ENCODE data around the gene TUBB2B. TPM values are rescaled to one million over a fixed set of nuclear protein-coding genes. Genes with fewer than 3 reads are reported as not detected.
"Not testable (repeated sequence)": the region's sequence is repeated elsewhere in the genome, so short reads cannot be mapped to it uniquely, and the experiment has no call there.

Gene TUBB2B
- polyA plus RNA-seq, 6 donors from 2014 or later: 0.15 to 0.83 (median 0.36) TPM; not detected in 3

- DNase-seq: no peak
- no peak for ATAC-seq (ENCODE audit: low read depth in 2 of 2)
- no peak overlapping the region for H3K4me3 Mint-ChIP-seq
- H3K4me1 Mint-ChIP-seq: peaks cover 6 to 7% (median 6%) of the 10 kb centered on the region in 3 donors
- peaks cover 0 to 14% (median 8%) of the 10 kb centered on the region in 7 donors for H3K9me3 Mint-ChIP-seq
- peaks cover 20 to 58% (median 44%) of the 10 kb centered on the region in 3 donors for H3K27me3 Mint-ChIP-seq
- peaks cover 6 to 21% of the 10 kb centered on the region in 2 donors for H3K36me3 Mint-ChIP-seq
- H3K27ac Mint-ChIP-seq: no peak overlapping the region
Measured at GRCh38 chr6:3209114-3210023, 18.1 kb downstream of the TUBB2B start.

GRCh38 chr6:3208775-3209113 is 18.7 kb downstream of the TUBB2B start:
- no peak for DNase-seq
- Mint-ChIP-seq H3K4me1 (peaks cover 10 to 12% (median 11%) of the 10 kb centered on the region in 3 donors), H3K27ac (no peak overlapping the region), H3K36me3 (peaks cover 9 to 27% of the 10 kb centered on the region in 2 donors), H3K27me3 (peaks cover 18 to 58% (median 41%) of the 10 kb centered on the region in 3 donors), H3K4me3 (no peak overlapping the region), H3K9me3 (peaks cover 0 to 18% (median 10%) of the 10 kb centered on the region in 7 donors)
- no peak for ATAC-seq (ENCODE audit: low read depth in 2 of 2)

GRCh38 chr6:3208098-3208774 is 19.2 kb downstream of the TUBB2B start:
- H3K27me3 Mint-ChIP-seq: peaks cover 14 to 58% (median 36%) of the 10 kb centered on the region in 3 donors
- peaks cover 14 to 17% (median 16%) of the 10 kb centered on the region in 3 donors for H3K4me1 Mint-ChIP-seq
- H3K36me3 Mint-ChIP-seq: peaks cover 9 to 28% of the 10 kb centered on the region in 2 donors
- H3K27ac Mint-ChIP-seq: no peak overlapping the region
- no peak overlapping the region for H3K4me3 Mint-ChIP-seq
- peaks cover 0 to 23% (median 14%) of the 10 kb centered on the region in 7 donors for H3K9me3 Mint-ChIP-seq
- ATAC-seq (ENCODE audit: low read depth in 2 of 2): no peak
- DNase-seq: no peak

- Mint-ChIP-seq H3K36me3 (peaks cover 9 to 34% of the 10 kb centered on the region in 2 donors), H3K27ac (peak overlapping the region in 1 of 6 donors; percentile 18), H3K27me3 (peaks cover 10 to 44% (median 22%) of the 10 kb centered on the region in 3 donors), H3K9me3 (peaks cover 4 to 29% (median 14%) of the 10 kb centered on the region in 7 donors), H3K4me3 (no peak overlapping the region), H3K4me1 (peaks cover 18 to 24% (median 20%) of the 10 kb centered on the region in 3 donors)
- DNase-seq (no peak), ATAC-seq (ENCODE audit: low read depth in 2 of 2) (no peak)
Measured at GRCh38 chr6:3206339-3207015, 21.0 kb downstream of the TUBB2B start.

- Mint-ChIP-seq H3K27ac (peak overlapping the region in 1 of 6 donors; percentile 18), H3K27me3 (peaks cover 10 to 44% (median 22%) of the 10 kb centered on the region in 3 donors), H3K4me3 (no peak overlapping the region), H3K4me1 (peaks cover 18 to 24% (median 20%) of the 10 kb centered on the region in 3 donors), H3K36me3 (peaks cover 9 to 34% of the 10 kb centered on the region in 2 donors), H3K9me3 (peaks cover 4 to 31% (median 14%) of the 10 kb centered on the region in 7 donors)
- ATAC-seq (ENCODE audit: low read depth in 2 of 2) (no peak), DNase-seq (no peak)
Measured at GRCh38 chr6:3205913-3206312, 21.5 kb downstream of the TUBB2B start.

GRCh38 chr6:3204921-3205320 is 22.5 kb downstream of the TUBB2B start:
- peaks cover 14 to 42% of the 10 kb centered on the region in 2 donors for H3K36me3 Mint-ChIP-seq
- no peak for ATAC-seq (ENCODE audit: low read depth in 2 of 2)

GRCh38 chr6:3202999-3203696 is 24.3 kb downstream of the TUBB2B start:
- Mint-ChIP-seq H3K27me3 (peaks cover 0 to 35% (median 19%) of the 10 kb centered on the region in 3 donors), H3K36me3 (peaks cover 14 to 42% of the 10 kb centered on the region in 2 donors), H3K4me3 (peak overlapping the region in 3 of 8 donors; percentile 1 to 51 (median 25)), H3K4me1 (peaks cover 18 to 24% (median 20%) of the 10 kb centered on the region in 3 donors), H3K27ac (peak overlapping the region in 1 of 6 donors; percentile 51), H3K9me3 (peaks cover 8 to 49% (median 17%) of the 10 kb centered on the region in 7 donors)
- ATAC-seq (ENCODE audit: low read depth in 2 of 2): no peak
- DNase-seq: no peak

More at GRCh38 chr6:3204921-3205320, 22.5 kb downstream of the TUBB2B start:
- peaks cover 9 to 47% (median 29%) of the 10 kb centered on the region in 3 donors for H3K27me3 Mint-ChIP-seq
- DNase-seq: no peak
- H3K4me1 Mint-ChIP-seq: peaks cover 18 to 24% (median 20%) of the 10 kb centered on the region in 3 donors
- H3K4me3 Mint-ChIP-seq: peak overlapping the region in 1 of 8 donors; percentile 50
- peaks cover 8 to 39% (median 14%) of the 10 kb centered on the region in 7 donors for H3K9me3 Mint-ChIP-seq
- no peak overlapping the region for H3K27ac Mint-ChIP-seq

GRCh38 chr6:3201388-3201787 is 26.1 kb downstream of the TUBB2B start:
- Mint-ChIP-seq H3K27ac (no peak overlapping the region), H3K4me3 (peak overlapping the region in 1 of 8 donors; percentile 25), H3K9me3 (peaks cover 8 to 49% (median 17%) of the 10 kb centered on the region in 7 donors), H3K4me1 (peaks cover 18 to 24% (median 20%) of the 10 kb centered on the region in 3 donors), H3K27me3 (peaks cover 0 to 17% (median 11%) of the 10 kb centered on the region in 3 donors), H3K36me3 (peaks cover 14 to 35% of the 10 kb centered on the region in 2 donors)
- ATAC-seq (ENCODE audit: low read depth in 2 of 2): no peak
- DNase-seq: no peak

GRCh38 chr6:3200682-3201081 is 26.8 kb downstream of the TUBB2B start:
- ATAC-seq (ENCODE audit: low read depth in 2 of 2) (no peak), DNase-seq (no peak)
- H3K9me3 Mint-ChIP-seq: peaks cover 8 to 42% (median 17%) of the 10 kb centered on the region in 7 donors
- no peak overlapping the region for H3K27ac Mint-ChIP-seq
- peaks cover 0 to 13% (median 8%) of the 10 kb centered on the region in 3 donors for H3K27me3 Mint-ChIP-seq
- H3K36me3 Mint-ChIP-seq: peaks cover 14 to 29% of the 10 kb centered on the region in 2 donors
- no peak overlapping the region for H3K4me3 Mint-ChIP-seq
- peaks cover 18 to 24% (median 20%) of the 10 kb centered on the region in 3 donors for H3K4me1 Mint-ChIP-seq

- Mint-ChIP-seq H3K4me1 (peaks cover 12 to 17% (median 14%) of the 10 kb centered on the region in 3 donors), H3K9me3 (peaks cover 6 to 35% (median 12%) of the 10 kb centered on the region in 7 donors), H3K4me3 (no peak overlapping the region), H3K27me3 (peaks cover 0 to 13% (median 8%) of the 10 kb centered on the region in 3 donors), H3K27ac (no peak overlapping the region), H3K36me3 (peaks cover 8 to 22% of the 10 kb centered on the region in 2 donors)
- DNase-seq (no peak), ATAC-seq (ENCODE audit: low read depth in 2 of 2) (no peak)
Measured at GRCh38 chr6:3199382-3199781, 28.1 kb downstream of the TUBB2B start.

- H3K4me1 Mint-ChIP-seq; H3K4me3 Mint-ChIP-seq; ATAC-seq (ENCODE audit: low read depth in 2 of 2); H3K36me3 Mint-ChIP-seq; H3K27ac Mint-ChIP-seq; DNase-seq: not testable (repeated sequence)
- peaks cover 0 to 13% (median 8%) of the 10 kb centered on the region in 3 donors for H3K27me3 Mint-ChIP-seq
- H3K9me3 Mint-ChIP-seq: peaks cover 0 to 21% (median 4%) of the 10 kb centered on the region in 7 donors
Measured at GRCh38 chr6:3197734-3198133, 29.7 kb downstream of the TUBB2B start.

GRCh38 chr6:3196770-3197169 is 30.7 kb downstream of the TUBB2B start:
- peaks cover 0 to 13% (median 8%) of the 10 kb centered on the region in 3 donors for H3K27me3 Mint-ChIP-seq
- H3K4me1 Mint-ChIP-seq: no peaks in the 10 kb centered on the region
- H3K36me3 Mint-ChIP-seq: peaks cover 4 to 8% of the 10 kb centered on the region in 2 donors
- no peak overlapping the region for H3K27ac Mint-ChIP-seq
- peaks cover 0 to 20% (median 4%) of the 10 kb centered on the region in 7 donors for H3K9me3 Mint-ChIP-seq
- DNase-seq (no peak), ATAC-seq (ENCODE audit: low read depth in 2 of 2) (no peak)
- H3K4me3 Mint-ChIP-seq: no peak overlapping the region
